Measurements from ENCODE around the gene FBRSL1.

FBRSL1 gene

GRCh38 chr12:132491761-132492378 lies 1.9 kb downstream of the FBRSL1 start:
- TF ChIP-seq SIN3A (IDR thresholded peaks at IDR 0.05; ENCODE audit: borderline replicate concordance, insufficient read depth, low read length), result no peak

- no peak for TF ChIP-seq SIN3A (IDR thresholded peaks at IDR 0.05; ENCODE audit: borderline replicate concordance, insufficient read depth, low read length)
- no peak for TF ChIP-seq POLR2AphosphoS5 (IDR thresholded peaks at IDR 0.05; ENCODE audit: low read depth, low read length)
- TF ChIP-seq, protein P1, sequence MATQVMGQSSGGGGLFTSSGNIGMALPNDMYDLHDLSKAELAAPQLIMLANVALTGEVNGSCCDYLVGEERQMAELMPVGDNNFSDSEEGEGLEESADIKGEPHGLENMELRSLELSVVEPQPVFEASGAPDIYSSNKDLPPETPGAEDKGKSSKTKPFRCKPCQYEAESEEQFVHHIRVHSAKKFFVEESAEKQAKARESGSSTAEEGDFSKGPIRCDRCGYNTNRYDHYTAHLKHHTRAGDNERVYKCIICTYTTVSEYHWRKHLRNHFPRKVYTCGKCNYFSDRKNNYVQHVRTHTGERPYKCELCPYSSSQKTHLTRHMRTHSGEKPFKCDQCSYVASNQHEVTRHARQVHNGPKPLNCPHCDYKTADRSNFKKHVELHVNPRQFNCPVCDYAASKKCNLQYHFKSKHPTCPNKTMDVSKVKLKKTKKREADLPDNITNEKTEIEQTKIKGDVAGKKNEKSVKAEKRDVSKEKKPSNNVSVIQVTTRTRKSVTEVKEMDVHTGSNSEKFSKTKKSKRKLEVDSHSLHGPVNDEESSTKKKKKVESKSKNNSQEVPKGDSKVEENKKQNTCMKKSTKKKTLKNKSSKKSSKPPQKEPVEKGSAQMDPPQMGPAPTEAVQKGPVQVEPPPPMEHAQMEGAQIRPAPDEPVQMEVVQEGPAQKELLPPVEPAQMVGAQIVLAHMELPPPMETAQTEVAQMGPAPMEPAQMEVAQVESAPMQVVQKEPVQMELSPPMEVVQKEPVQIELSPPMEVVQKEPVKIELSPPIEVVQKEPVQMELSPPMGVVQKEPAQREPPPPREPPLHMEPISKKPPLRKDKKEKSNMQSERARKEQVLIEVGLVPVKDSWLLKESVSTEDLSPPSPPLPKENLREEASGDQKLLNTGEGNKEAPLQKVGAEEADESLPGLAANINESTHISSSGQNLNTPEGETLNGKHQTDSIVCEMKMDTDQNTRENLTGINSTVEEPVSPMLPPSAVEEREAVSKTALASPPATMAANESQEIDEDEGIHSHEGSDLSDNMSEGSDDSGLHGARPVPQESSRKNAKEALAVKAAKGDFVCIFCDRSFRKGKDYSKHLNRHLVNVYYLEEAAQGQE (IDR thresholded peaks at IDR 0.05; ENCODE audit: insufficient read depth in 1 of 2, low read depth in 2 of 2, low read length in 2 of 2), result no peak
- TF ChIP-seq FOXP2 (optimal IDR thresholded peaks at IDR 0.05; ENCODE audit: borderline replicate concordance, extremely low read depth, extremely low read length, insufficient read depth), result no peak
- no peak for TF ChIP-seq TAF1 (IDR thresholded peaks at IDR 0.05; ENCODE audit: borderline replicate concordance, insufficient read depth, low read length)
Measured at GRCh38 chr12:132492522-132492921, 2.6 kb downstream of the FBRSL1 start.

DNA sequence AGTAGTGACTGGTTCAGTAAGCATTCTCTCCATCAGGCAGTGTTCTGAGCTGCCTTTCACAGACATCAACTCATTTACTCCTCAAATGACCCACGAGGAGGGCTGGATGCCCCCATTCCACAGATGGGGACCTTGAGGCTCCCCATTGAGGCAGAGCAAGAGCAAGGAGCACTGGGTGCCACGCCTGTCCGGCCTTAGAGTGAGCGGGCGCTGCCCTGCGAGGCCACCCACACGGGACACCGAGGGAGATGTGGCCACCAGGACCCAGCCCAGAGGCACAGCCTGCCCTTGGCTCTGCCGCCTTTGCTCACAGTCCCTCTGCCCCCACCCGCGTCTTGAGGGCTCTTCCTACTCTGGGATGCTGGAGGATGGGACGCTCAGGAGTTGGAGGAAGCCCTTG lies 3.0 kb downstream of the FBRSL1 start:
- TF ChIP-seq, protein P1 (IDR thresholded peaks at IDR 0.05; ENCODE audit: insufficient read depth in 1 of 2, low read depth in 2 of 2, low read length in 2 of 2), result no peak
- TF ChIP-seq POLR2AphosphoS5 (IDR thresholded peaks at IDR 0.05; ENCODE audit: low read depth, low read length) (no peak), FOXP2 (optimal IDR thresholded peaks at IDR 0.05; ENCODE audit: borderline replicate concordance, extremely low read depth, extremely low read length, insufficient read depth) (no peak), SIN3A (IDR thresholded peaks at IDR 0.05; ENCODE audit: borderline replicate concordance, insufficient read depth, low read length) (no peak), TAF1 (IDR thresholded peaks at IDR 0.05; ENCODE audit: borderline replicate concordance, insufficient read depth, low read length) (no peak)

- TF ChIP-seq POLR2AphosphoS5 (IDR thresholded peaks at IDR 0.05; ENCODE audit: low read depth, low read length) (no peak), FOXP2 (optimal IDR thresholded peaks at IDR 0.05; ENCODE audit: borderline replicate concordance, extremely low read depth, extremely low read length, insufficient read depth) (no peak), TAF1 (IDR thresholded peaks at IDR 0.05; ENCODE audit: borderline replicate concordance, insufficient read depth, low read length) (no peak), SIN3A (IDR thresholded peaks at IDR 0.05; ENCODE audit: borderline replicate concordance, insufficient read depth, low read length) (no peak)
- TF ChIP-seq, protein P1 (IDR thresholded peaks at IDR 0.05; ENCODE audit: insufficient read depth in 1 of 2, low read depth in 2 of 2, low read length in 2 of 2), result no peak
Measured at GRCh38 chr12:132493482-132494178, 3.7 kb downstream of the FBRSL1 start.

DNA sequence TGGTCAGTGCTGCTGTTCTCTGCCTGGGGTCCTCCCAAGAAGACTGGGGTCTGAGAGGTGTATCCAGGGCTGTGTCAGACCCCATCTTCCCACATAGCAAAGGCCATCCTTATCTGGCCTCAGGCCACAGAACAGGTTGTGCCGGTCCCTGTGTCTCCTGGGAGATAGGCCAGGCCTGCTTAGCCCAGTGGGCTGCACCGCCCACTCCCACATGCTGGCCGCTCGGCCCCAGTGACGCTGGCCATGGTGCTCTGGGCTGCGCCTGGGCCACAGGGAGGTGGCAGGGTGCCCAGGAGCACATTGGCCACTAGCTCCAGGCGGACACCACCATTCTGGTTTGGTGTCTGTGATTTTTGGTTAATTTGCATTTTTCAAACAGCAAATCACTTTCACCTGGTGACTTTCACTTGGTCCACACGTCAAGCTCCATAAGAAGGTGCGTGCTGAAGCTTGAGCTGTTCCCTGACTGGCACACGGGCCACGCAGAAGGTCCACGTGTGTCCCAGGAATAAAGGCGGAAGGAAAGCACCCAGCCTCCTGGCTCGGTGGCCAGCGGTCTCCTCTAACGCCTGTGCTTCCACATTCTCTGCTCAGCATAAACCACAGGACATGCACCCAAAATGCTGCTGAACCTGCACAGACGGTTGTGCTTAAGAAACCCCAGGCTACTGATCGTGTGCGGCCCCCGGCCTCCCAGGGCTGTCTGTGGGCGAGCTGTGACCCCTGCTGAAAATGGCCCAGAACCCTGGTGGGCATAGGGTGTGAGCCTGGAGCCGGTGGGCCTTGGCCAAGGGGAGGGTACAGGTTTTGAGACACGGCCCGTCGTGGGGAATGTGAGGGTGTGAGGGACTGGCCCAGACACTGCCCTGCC lies 4.6 kb downstream of the FBRSL1 start:
- TF ChIP-seq, protein P1 (IDR thresholded peaks at IDR 0.05; ENCODE audit: insufficient read depth in 1 of 2, low read depth in 2 of 2, low read length in 2 of 2), result peak in 1 of 2 experiments; percentile 56; a peak in 1 of 4 replicates
- TF ChIP-seq FOXP2 (optimal IDR thresholded peaks at IDR 0.05; ENCODE audit: borderline replicate concordance, extremely low read depth, extremely low read length, insufficient read depth), result no peak

Data from PFSK-1 (cell line).